Stomach (tissue), 4 donors: ENCODE measurements around the gene GPC2.
"Not testable (repeated sequence)": the region's sequence is repeated elsewhere in the genome, so short reads cannot be mapped to it uniquely, and the experiment has no call there.

Experiments
- EP300 ChIP-seq: sonication (generic); formaldehyde crosslinking; IDR thresholded peaks from one replicate; pipeline ENCODE4 v1.6.1; 2017; ENCODE audit warnings: antibody characterized with exemption
- POLR2A ChIP-seq, 4 donors: fragments of 450-650 bp; IDR thresholded peaks; one replicate each; pipeline ENCODE4 v1.6.1; 2016; ENCODE audit warnings: antibody characterized with exemption in 4 of 4, control low read depth in 2 of 4, mild to moderate bottlenecking in 1 of 4, moderate library complexity in 1 of 4
- POLR2AphosphoS5 ChIP-seq, 3 donors: sonication (generic); formaldehyde crosslinking; IDR thresholded peaks; one replicate each; pipeline ENCODE4 v1.6.1; 2016; ENCODE audit warnings: antibody characterized with exemption in 3 of 3
- TF ChIP-seq, protein P1 (sequence below), 7 experiments: fragments of 450-650 bp in 4 of 7; fragments of 200-600 bp in 3 of 7; sonication (generic) in 3 of 7; IDR thresholded peaks; one replicate each; pipeline ENCODE4 v1.5.1; 2016 to 2019; ENCODE audit warnings: antibody characterized with exemption in 7 of 7, control low read depth in 2 of 7, mild to moderate bottlenecking in 1 of 7

- TF ChIP-seq, protein P1, sequence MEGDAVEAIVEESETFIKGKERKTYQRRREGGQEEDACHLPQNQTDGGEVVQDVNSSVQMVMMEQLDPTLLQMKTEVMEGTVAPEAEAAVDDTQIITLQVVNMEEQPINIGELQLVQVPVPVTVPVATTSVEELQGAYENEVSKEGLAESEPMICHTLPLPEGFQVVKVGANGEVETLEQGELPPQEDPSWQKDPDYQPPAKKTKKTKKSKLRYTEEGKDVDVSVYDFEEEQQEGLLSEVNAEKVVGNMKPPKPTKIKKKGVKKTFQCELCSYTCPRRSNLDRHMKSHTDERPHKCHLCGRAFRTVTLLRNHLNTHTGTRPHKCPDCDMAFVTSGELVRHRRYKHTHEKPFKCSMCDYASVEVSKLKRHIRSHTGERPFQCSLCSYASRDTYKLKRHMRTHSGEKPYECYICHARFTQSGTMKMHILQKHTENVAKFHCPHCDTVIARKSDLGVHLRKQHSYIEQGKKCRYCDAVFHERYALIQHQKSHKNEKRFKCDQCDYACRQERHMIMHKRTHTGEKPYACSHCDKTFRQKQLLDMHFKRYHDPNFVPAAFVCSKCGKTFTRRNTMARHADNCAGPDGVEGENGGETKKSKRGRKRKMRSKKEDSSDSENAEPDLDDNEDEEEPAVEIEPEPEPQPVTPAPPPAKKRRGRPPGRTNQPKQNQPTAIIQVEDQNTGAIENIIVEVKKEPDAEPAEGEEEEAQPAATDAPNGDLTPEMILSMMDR (IDR thresholded peaks at IDR 0.05), result not testable (repeated sequence)
- TF ChIP-seq POLR2AphosphoS5 (IDR thresholded peaks at IDR 0.05); EP300; POLR2A (IDR thresholded peaks at IDR 0.05): not testable (repeated sequence)
Measured at GRCh38 chr7:100182616-100183015, 5.4 kb upstream of the GPC2 start.
